Measurements from ENCODE around the gene PDHX. TPM values are rescaled to one million over a fixed set of nuclear protein-coding genes. Genes with fewer than 3 reads are reported as not detected.

The PDHX gene
- total RNA-seq, 1 experiment from 2014 or later = 43.4 TPM

DNA sequence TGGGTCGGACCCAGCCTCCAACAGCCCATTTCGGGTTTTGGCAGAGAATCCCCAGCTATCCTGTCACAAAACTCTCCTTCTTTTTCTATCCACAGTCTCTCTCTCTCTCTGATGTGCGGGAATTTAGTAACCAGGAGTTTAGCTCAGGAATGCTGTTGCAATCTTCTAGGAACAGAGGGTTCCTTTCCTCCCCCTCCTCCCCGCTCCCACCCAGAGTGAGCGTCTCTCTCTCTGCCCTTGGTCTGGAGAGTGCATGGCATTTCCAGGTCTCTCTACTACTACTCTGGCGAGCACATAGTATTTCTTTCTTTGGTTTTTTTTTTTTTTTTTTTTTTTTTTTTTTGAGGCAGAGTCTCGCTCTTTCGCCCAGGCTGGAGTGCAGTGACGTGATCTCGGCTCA is 17.9 kb upstream of the PDHX start:
- TF ChIP-seq, protein P1, sequence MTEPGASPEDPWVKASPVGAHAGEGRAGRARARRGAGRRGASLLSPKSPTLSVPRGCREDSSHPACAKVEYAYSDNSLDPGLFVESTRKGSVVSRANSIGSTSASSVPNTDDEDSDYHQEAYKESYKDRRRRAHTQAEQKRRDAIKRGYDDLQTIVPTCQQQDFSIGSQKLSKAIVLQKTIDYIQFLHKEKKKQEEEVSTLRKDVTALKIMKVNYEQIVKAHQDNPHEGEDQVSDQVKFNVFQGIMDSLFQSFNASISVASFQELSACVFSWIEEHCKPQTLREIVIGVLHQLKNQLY (CRISPR knock-in tag; IDR thresholded peaks at IDR 0.05) = no peak
- TF ChIP-seq, protein P2, sequence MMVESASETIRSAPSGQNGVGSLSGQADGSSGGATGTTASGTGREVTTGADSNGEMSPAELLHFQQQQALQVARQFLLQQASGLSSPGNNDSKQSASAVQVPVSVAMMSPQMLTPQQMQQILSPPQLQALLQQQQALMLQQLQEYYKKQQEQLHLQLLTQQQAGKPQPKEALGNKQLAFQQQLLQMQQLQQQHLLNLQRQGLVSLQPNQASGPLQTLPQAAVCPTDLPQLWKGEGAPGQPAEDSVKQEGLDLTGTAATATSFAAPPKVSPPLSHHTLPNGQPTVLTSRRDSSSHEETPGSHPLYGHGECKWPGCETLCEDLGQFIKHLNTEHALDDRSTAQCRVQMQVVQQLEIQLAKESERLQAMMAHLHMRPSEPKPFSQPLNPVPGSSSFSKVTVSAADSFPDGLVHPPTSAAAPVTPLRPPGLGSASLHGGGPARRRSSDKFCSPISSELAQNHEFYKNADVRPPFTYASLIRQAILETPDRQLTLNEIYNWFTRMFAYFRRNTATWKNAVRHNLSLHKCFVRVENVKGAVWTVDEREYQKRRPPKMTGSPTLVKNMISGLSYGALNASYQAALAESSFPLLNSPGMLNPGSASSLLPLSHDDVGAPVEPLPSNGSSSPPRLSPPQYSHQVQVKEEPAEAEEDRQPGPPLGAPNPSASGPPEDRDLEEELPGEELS (CRISPR knock-in tag; IDR thresholded peaks at IDR 0.05) = no peak
- TF ChIP-seq NFATC4 (CRISPR knock-in tag; IDR thresholded peaks at IDR 0.05) (no peak), ZNF138 (CRISPR knock-in tag; conservative IDR thresholded peaks at IDR 0.05) (no peak), NR2C2 (CRISPR knock-in tag; IDR thresholded peaks at IDR 0.05) (no peak), IRF2 (CRISPR knock-in tag; IDR thresholded peaks at IDR 0.05; ENCODE audit: borderline replicate concordance, low read depth) (no peak), PRRX2 (CRISPR knock-in tag; IDR thresholded peaks at IDR 0.05) (no peak), EMX1 (CRISPR knock-in tag; IDR thresholded peaks at IDR 0.05) (no peak), SP1 (CRISPR knock-in tag; conservative IDR thresholded peaks at IDR 0.05) (no peak), NR1H2 (CRISPR knock-in tag; IDR thresholded peaks at IDR 0.05) (no peak)
- TF ChIP-seq, protein P3, sequence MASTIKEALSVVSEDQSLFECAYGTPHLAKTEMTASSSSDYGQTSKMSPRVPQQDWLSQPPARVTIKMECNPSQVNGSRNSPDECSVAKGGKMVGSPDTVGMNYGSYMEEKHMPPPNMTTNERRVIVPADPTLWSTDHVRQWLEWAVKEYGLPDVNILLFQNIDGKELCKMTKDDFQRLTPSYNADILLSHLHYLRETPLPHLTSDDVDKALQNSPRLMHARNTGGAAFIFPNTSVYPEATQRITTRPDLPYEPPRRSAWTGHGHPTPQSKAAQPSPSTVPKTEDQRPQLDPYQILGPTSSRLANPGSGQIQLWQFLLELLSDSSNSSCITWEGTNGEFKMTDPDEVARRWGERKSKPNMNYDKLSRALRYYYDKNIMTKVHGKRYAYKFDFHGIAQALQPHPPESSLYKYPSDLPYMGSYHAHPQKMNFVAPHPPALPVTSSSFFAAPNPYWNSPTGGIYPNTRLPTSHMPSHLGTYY (CRISPR knock-in tag; IDR thresholded peaks at IDR 0.05) = no peak
- TF ChIP-seq, protein P4, sequence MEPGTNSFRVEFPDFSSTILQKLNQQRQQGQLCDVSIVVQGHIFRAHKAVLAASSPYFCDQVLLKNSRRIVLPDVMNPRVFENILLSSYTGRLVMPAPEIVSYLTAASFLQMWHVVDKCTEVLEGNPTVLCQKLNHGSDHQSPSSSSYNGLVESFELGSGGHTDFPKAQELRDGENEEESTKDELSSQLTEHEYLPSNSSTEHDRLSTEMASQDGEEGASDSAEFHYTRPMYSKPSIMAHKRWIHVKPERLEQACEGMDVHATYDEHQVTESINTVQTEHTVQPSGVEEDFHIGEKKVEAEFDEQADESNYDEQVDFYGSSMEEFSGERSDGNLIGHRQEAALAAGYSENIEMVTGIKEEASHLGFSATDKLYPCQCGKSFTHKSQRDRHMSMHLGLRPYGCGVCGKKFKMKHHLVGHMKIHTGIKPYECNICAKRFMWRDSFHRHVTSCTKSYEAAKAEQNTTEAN (CRISPR knock-in tag; IDR thresholded peaks at IDR 0.05) = no peak
- Mint-ChIP-seq H3K27ac (no peak overlapping the region), H3K9me3 (peaks cover 61% of the 10 kb centered on the region), H3K4me3 (no peak overlapping the region), H3K27me3 (ENCODE audit: low read depth) (peaks cover 3% of the 10 kb centered on the region), H3K36me3 (peaks cover 64% of the 10 kb centered on the region), H3K4me1 (no peaks in the 10 kb centered on the region)
- no peak for ATAC-seq
- no peak for DNase-seq (ENCODE audit: low spot score)
- POLR2A ChIA-PET = no interaction called here
- CTCF ChIA-PET = interaction anchor here (0.6 to 1.9 kb wide), 11 partner anchors 9 to 724 kb away, joined by 3 to 12 read pairs (median 3); no protein-coding TSS in a partner anchor

DNA sequence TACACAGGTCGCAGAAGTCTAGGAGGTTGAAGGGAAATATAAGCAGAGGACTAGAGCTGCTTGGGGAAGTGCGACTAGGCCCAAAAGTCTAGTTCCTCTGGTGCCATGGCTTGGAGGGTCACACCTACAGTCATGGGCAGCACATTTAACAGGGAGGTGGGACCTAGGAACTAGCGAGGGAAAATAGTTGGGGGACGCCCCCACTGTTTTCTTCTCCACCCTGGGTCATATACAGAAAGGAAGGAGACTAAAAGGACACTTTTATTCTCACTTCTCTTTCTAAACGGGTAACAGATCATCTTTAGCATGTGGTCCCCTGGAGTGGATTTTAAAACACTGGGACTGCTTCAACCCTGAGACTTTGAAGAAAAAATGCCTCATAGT is 16.8 kb upstream of the PDHX start:
- H3K4me3 Mint-ChIP-seq = no peak overlapping the region
- H3K36me3 Mint-ChIP-seq = peaks cover 64% of the 10 kb centered on the region
- H3K9me3 Mint-ChIP-seq = peaks cover 65% of the 10 kb centered on the region
- DNase-seq (ENCODE audit: low spot score) (peak; percentile 14), ATAC-seq (no peak)
- H3K4me1 Mint-ChIP-seq = peaks cover 4% of the 10 kb centered on the region
- H3K27ac Mint-ChIP-seq = no peak overlapping the region
- CTCF ChIA-PET = interaction anchor here (0.7 to 1.9 kb wide), 8 partner anchors 10 to 533 kb away, joined by 3 to 12 read pairs (median 3); no protein-coding TSS in a partner anchor
- TF ChIP-seq, protein P5, sequence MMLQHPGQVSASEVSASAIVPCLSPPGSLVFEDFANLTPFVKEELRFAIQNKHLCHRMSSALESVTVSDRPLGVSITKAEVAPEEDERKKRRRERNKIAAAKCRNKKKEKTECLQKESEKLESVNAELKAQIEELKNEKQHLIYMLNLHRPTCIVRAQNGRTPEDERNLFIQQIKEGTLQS (CRISPR knock-in tag; conservative IDR thresholded peaks at IDR 0.05) = no peak
- TF ChIP-seq, protein P1 (CRISPR knock-in tag; IDR thresholded peaks at IDR 0.05) = no peak
- TF ChIP-seq, protein P6, sequence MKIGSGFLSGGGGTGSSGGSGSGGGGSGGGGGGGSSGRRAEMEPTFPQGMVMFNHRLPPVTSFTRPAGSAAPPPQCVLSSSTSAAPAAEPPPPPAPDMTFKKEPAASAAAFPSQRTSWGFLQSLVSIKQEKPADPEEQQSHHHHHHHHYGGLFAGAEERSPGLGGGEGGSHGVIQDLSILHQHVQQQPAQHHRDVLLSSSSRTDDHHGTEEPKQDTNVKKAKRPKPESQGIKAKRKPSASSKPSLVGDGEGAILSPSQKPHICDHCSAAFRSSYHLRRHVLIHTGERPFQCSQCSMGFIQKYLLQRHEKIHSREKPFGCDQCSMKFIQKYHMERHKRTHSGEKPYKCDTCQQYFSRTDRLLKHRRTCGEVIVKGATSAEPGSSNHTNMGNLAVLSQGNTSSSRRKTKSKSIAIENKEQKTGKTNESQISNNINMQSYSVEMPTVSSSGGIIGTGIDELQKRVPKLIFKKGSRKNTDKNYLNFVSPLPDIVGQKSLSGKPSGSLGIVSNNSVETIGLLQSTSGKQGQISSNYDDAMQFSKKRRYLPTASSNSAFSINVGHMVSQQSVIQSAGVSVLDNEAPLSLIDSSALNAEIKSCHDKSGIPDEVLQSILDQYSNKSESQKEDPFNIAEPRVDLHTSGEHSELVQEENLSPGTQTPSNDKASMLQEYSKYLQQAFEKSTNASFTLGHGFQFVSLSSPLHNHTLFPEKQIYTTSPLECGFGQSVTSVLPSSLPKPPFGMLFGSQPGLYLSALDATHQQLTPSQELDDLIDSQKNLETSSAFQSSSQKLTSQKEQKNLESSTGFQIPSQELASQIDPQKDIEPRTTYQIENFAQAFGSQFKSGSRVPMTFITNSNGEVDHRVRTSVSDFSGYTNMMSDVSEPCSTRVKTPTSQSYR (CRISPR knock-in tag; IDR thresholded peaks at IDR 0.05) = no peak
- TF ChIP-seq NFATC4 (CRISPR knock-in tag; IDR thresholded peaks at IDR 0.05) = no peak
- H3K27me3 Mint-ChIP-seq (ENCODE audit: low read depth) = peaks cover 3% of the 10 kb centered on the region
- POLR2A ChIA-PET = no interaction called here
